ENCODE measurements around the gene DELE1.

GRCh38 chr5:141961466-141961865 lies 37.8 kb downstream of the DELE1 start:
- TF ChIP-seq, protein P1, sequence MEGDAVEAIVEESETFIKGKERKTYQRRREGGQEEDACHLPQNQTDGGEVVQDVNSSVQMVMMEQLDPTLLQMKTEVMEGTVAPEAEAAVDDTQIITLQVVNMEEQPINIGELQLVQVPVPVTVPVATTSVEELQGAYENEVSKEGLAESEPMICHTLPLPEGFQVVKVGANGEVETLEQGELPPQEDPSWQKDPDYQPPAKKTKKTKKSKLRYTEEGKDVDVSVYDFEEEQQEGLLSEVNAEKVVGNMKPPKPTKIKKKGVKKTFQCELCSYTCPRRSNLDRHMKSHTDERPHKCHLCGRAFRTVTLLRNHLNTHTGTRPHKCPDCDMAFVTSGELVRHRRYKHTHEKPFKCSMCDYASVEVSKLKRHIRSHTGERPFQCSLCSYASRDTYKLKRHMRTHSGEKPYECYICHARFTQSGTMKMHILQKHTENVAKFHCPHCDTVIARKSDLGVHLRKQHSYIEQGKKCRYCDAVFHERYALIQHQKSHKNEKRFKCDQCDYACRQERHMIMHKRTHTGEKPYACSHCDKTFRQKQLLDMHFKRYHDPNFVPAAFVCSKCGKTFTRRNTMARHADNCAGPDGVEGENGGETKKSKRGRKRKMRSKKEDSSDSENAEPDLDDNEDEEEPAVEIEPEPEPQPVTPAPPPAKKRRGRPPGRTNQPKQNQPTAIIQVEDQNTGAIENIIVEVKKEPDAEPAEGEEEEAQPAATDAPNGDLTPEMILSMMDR (IDR thresholded peaks at IDR 0.05), result no peak
- TF ChIP-seq POLR2A (IDR thresholded peaks at IDR 0.05), result no peak
- no peak for TF ChIP-seq EP300 (IDR thresholded peaks at IDR 0.05)

Measured in suprapubic skin (tissue), 3 donors.